ENCODE measurements around the gene GABBR1. TPM values are rescaled to one million over a fixed set of nuclear protein-coding genes. Genes with fewer than 3 reads are reported as not detected.

GABBR1 gene
- total RNA-seq (2021; ENCODE audit: unreplicated experiment) (11.9 TPM), Bru-seq, nascent RNA (percentile 46 among the genes with signal in this experiment), BruChase-seq, experiment 1, labeled RNA remaining after a 2-hour chase (percentile 55 among the genes with signal in this experiment), BruChase-seq, experiment 2, labeled RNA remaining after a 6-hour chase (percentile 56 among the genes with signal in this experiment)
- 10.0 TPM for polyA plus RNA-seq (2012; ENCODE audit: insufficient read length)
- long read RNA-seq, partial matches to known transcripts = 4 of 7 reads
- long read RNA-seq, other reads (novel, unspliced or antisense) = 3 of 7 reads

GRCh38 chr6:29632789-29633533 is at the start of gene GABBR1:
Gene GABBR1, minus strand, starts transcription at chr6:29633183. Its CDS starts 798 bp downstream, at chr6:29632385.
- in situ Hi-C loops (cut with HindIII; ENCODE audit: low pct_unique_long_range_greater_than_20kb, low sequenced_read_pairs) = no loop called here

More at GRCh38 chr6:29632789-29633533, at the start of gene GABBR1:
- H3K27ac ChIP-seq (ENCODE audit: low read length) = no peak within 1 kb of the TSS
- intact Hi-C loops (cut with micrococcal nuclease; ENCODE audit: unreplicated experiment) = no loop called here
- no peak for TF ChIP-seq TCF7L2 (IDR thresholded peaks at IDR 0.05; ENCODE audit: low read depth, low read length)
- TF ChIP-seq CTCF (IDR thresholded peaks at IDR 0.05) = no peak
- peak; percentile 56 to 65; a peak in 3 of 4 replicates for TF ChIP-seq REST (IDR thresholded peaks at IDR 0.05; ENCODE audit: insufficient read depth in 1 of 2, low read depth in 2 of 2, low read length in 1 of 2)
- TF ChIP-seq POLR2AphosphoS5 (IDR thresholded peaks at IDR 0.05; ENCODE audit: low read depth, low read length) = no peak
- TF ChIP-seq SIN3A (IDR thresholded peaks at IDR 0.05; ENCODE audit: borderline replicate concordance, insufficient read depth, low read depth, low read length) = no peak
- H3K4me1 ChIP-seq (ENCODE audit: control insufficient read depth, insufficient read depth, low read length) = no peaks in the 10 kb centered on the region
- ATAC-seq = peak; percentile 93
- CTCF ChIA-PET = interaction anchor here (1.3 kb wide), 1 partner anchor 17 kb away, joined by 20 read pairs; no protein-coding TSS in a partner anchor
- H3K36me3 ChIP-seq (ENCODE audit: control insufficient read depth, insufficient read depth, low read length) = peaks cover 2% of the 10 kb centered on the region; the same call in 1 of the 2 replicates
- POLR2A ChIA-PET = interaction anchor here (0.6 kb wide), 1 partner anchor 282 kb away, joined by 14 read pairs; no protein-coding TSS in a partner anchor
- no peak for DNase-seq (ENCODE audit: low read depth, low spot score)
- no TSS peak for BruUV-seq (replicated peaks)
- peaks cover 19% of the 10 kb centered on the region for H3K27me3 ChIP-seq (ENCODE audit: control insufficient read depth, insufficient read depth, low read length)
- H3K4me3 ChIP-seq (ENCODE audit: low read depth in 2 of 2, low read length in 2 of 2) = peak within 1 kb of the TSS; percentile 56 to 63
- no peaks in the 10 kb centered on the region for H3K9me3 ChIP-seq (ENCODE audit: control insufficient read depth, insufficient read depth, low read depth, low read length)
